Amniotic epithelial cell (primary cell): Measurements from ENCODE around the gene RAB9B.

Experiments
- DNase-seq: peaks from one replicate; pipeline ENCODE4 v3.0.0-alpha.2; 2010; ENCODE audit warnings: low read depth

The RAB9B gene

DNA sequence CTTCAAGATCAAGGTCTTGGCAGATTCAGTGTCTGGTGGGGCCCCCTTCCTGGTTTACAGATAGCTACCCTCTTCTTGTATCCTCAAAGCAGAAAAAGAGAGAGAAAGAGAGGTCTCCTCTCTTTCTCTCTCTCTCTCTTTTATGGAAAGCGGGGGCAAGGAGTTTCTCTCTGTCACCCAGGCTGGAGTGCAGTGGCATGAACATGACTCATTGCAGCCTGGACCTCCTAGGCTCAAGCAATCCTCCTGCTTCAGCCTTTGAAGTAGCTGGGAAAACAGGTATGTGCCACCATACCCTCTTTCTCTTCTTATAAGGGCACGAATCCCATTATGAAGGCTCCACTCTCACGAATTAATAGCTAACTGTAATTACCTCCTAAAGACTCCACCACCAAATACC, 20.2 kb downstream of the RAB9B start:
- DNase-seq, result no peak

DNA sequence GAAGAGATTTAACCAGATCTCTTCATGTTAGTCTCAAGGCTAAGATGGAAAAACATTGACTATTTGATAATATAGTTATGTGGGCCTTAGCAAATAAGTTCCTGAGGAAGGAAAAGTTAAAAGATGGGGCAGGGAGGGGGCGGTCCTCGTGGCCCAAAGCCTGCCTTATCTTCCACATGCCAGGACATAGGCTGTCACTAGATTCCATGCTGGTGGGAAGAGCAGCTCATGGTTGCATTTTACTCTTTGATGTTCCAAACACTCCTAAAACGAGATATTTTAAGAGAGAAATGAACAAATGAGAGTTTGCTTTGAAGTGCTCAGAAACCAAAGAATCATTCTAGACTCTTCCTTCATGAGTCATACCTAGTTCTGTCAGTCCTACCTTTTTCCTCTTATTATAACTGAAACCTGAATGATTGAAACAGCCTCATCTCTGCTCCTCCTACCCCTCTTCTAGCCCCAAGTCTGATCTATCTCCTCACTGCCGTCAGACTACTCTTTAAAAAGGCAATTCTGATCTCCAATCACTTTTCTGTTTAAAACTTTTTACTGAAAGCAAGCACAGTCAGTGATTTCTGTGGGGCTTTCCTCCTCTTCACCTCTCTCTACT, 25.1 kb downstream of the RAB9B start:
- no peak for DNase-seq

DNA sequence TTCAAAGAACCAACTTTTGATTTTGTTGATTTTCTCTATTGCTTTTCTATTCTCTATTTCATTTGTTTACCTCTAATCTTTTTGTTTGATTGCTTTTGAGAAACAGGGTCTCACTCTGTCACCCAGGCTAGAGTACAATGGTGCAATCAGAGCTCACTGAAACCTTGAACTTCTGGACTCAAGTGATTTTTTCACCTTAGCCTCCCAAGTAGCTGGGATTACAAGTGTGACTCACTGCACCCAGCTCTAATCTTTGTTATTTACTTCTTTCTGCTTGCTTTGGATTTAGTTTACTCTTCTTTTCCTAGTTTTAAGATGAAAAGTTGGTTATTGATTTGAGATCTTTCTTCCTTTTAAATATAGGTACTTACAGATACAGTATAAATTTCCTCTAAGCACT, 26.2 kb downstream of the RAB9B start:
- peak; percentile 11 for DNase-seq

DNA sequence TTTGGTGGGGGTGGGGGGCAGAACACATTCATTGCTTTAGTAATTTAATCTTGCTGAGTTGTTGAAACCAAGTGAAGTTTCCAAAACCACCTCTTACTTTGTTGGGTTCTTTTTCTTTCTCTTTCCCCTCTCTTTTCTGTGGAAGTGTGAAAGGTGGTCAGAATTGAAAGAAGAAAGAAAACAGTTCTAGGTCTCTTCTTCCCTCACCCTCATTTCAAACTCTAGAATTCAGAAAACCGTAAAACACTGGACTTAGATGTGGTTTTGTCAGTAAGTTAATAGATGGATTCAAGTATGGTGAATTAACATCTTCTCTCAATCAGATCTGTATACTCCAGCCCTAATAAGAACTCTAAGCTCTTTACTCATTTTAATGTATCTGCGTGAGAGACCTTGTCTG, 31.7 kb downstream of the RAB9B start:
- DNase-seq, result no peak

DNA sequence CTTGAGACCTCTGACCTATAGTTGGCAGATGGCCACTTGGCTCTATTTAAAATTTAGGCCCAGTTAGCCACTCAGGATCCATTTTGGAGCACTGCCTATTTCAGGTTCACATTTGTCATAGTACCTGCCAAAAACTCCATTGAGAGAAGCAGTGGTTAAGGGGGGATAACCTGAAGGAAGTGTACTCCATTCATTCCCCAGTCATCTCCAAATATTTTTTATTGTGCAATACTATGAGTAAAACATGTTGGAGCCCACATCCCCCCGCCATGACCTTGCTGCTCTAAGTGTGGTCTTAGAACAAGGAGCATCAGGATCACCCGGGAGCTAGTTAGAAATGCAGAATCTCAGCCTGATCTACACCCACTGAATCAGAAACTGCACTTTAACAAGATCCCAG, 34.4 kb downstream of the RAB9B start:
- DNase-seq, result no peak

DNA sequence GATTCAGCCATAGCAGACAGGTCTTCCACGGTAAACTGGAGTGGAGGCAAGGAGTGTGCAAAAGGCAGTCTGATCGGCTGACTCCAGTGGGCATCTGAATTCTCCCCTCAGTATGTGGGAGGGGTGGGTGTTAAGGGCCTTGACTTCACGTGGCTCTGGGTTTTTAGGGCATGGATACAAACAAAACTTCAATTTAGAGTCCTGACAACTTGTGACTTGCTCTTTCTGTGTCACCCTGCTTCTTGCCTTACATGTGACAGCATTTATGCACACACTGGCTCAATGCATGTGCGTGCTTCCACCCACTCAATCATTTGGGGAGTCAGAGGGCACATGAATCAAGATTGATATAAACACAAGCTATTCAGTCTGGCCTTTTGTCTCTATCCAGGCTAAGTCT, 37.9 kb downstream of the RAB9B start:
- no peak for DNase-seq

DNA sequence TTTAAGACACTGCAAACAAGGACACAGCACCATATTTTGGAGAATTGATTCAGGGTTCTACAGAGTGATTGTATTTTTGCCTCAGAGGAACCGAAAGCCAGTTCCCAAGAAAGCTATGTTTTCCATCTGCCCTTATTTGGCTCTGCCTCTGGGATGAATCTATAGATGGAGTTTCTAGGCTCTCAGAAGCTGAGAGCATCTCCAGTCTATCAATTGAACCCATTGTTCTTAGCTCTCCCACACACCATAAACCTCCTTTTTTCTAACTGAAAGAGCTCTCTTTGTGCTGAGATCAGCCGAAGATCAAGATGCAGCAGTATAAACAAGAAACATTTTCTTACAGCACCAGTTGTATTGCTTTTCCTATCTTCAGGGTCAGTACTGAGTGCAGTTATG, 38.5 kb downstream of the RAB9B start:
- DNase-seq, result no peak

DNA sequence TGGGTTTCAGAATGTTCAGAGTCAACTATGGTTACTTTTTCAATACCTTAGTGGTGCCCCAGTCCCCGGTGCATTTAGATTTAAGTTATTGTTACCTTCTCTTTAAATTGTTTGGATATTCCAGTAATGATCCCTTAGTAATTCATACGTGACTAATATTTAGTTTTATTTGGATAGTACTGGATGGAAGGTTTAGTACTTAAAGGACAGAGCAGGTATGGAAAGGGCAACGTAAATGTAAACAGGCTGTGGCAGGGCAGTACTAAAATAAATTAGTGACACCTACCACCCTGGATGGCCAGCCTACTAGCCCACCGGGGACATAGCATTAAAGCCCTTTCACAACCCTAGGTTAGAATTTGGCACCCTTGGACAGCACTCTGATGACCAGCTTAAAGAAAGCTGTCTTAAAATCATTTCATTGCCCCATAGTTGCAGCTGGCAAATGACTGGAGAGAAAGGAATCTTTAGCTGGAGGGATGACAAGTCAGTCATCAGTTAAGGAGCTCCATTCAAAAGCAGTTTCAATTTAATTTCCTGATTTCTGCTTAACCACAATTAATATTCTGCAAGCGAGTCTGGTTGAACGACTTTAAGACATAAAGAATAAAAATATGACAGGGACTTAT, 39.0 kb downstream of the RAB9B start:
- peak; percentile 37 for DNase-seq

DNA sequence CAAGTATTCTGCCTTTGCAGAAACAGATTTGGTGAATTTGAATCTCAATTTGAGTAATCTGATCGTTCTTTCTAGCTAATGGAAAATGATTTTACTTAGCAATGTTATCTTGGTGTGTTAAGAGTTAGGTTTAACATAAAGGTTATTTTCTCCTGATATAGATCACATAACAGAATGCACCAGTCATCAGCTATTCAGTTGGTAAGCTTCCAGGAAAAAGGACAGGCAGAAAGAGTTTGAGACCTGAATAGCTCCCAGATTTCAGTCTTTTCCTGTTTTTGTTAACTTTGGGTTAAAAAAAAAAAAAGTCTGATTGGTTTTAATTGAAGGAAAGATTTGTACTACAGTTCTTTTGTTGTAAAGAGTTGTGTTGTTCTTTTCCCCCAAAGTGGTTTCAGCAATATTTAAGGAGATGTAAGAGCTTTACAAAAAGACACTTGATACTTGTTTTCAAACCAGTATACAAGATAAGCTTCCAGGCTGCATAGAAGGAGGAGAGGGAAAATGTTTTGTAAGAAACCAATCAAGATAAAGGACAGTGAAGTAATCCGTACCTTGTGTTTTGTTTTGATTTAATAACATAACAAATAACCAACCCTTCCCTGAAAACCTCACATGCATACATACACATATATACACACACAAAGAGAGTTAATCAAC, 40.1 kb downstream of the RAB9B start:
- DNase-seq, result no peak

DNA sequence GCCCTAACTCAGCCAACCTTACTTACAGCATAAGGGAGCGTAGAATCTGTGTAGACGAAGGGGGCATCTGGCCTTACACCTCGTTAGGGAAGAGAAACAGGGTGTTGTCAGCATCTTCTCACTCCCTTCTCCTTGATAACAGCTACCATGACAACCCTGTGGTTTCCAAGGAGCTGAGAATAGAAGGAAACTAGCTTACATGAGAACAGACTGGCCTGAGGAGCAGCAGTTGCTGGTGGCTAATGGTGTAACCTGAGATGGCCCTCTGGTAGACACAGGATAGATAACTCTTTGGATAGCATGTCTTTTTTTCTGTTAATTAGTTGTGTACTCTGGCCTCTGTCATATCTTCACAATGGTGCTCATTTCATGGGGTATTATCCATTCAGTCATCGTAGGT, 40.8 kb downstream of the RAB9B start:
- no peak for DNase-seq

DNA sequence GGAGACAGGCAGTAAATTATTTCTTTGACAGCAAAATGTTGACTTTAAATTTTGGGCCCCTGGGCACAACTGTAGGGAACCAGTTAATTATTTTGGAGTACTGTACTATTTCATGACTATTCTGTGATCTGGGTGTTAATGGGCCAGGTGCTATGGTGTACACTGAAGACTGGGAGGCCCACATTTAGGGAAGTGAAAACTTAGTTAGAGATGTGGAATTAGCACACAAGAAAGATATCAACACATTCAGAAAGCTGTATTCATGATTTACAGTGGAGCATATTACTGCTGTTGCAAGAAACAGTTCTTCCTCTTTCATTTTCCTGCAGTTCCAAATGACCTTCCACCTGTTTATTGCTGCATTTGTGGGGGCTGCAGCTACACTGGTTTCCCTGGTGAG, 43.1 kb downstream of the RAB9B start:
- no peak for DNase-seq

DNA sequence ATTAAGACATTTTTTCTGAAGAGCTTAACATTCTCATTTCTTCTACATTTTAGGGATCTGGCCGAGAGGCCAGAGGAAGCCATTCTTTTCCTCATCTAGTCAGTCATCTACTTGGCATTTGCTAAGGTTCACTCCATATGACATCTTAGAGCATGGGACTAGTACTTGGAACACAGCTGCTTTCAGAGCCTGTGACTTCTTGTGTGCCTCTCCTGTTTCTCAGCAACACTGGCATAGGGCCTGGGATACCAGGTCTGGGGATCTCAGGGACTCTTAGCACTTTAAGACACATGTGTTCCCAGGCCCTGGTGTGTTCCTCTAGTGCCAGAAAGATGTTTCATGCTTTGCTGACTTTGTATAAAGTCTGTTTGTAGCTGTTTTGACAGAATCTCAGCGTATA, 48.1 kb downstream of the RAB9B start:
- DNase-seq, result no peak

DNA sequence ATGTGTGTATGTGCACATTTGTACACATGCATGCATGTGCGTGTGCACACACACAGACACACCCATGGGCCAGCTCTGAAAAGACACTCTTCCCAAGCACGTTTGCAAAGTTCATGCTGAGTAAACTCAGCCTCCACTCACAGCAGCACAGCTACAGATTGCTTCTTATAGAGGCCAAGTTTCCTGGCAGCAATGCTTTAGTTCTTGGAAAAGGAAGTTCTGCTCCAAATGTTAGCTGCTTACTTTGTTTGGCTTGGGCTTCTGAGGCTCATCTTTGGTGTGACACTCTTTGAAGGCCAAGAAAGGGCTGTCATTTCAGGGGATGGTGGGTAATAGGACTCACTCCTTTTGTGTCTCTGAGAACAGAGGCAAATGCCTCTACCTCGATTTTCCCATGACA, 48.9 kb downstream of the RAB9B start:
- no peak for DNase-seq

DNA sequence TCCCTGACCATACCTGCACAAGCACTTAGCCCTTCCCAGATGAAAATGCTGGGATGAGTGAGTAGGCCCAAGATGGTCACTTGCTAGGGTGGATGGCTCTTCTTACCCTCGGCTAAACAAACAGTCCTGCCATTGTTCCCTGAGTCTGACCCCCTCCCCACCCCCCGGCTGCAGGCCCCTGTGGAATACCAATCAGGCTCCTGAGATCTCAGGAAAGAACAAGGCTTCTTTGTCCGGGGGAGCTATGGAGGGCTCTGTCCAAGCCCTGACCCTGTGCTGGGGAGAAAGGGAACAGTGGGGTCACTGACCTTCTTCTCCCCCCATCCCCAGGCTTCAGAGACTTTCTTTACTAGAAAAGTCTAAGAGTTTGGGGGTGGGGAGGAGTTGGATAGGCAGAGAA, 49.4 kb downstream of the RAB9B start:
- DNase-seq, result no peak

DNA sequence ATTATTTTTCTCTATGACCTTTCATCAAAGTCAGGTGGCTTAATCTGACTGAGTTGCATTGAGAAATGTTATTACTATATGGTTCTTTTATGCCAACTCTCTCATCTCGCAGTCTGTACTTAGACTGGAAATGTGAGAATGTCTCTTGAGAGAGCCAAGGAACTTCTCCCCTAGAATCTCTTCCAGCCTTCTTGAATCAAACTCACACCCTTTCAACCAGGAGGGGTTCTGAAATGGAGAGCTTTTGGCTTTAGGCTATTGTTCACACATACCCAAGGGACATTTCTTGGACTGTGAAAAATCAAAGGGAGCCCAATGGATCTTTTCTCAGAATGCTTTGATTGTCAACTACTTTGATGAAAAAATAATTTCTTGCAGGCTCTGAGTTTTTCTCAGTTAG, 50.4 kb downstream of the RAB9B start:
- DNase-seq, result no peak

DNA sequence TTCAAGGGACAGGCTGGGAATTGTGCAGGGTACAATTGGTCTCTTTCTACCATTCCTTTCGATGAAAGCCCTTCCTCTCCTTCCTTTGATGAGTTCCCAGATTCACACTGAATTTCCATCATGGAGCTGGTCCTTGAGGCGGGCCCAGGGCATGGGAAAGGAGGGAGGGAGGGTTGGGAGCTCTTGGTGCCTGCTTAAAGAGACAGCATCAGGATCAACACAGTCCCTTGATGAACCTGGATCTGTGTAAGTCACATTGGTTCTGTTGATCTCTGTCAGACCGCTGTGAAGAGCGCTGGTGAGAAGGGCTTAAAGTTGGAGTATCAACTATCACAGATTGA, 51.0 kb downstream of the RAB9B start:
- DNase-seq, result no peak

DNA sequence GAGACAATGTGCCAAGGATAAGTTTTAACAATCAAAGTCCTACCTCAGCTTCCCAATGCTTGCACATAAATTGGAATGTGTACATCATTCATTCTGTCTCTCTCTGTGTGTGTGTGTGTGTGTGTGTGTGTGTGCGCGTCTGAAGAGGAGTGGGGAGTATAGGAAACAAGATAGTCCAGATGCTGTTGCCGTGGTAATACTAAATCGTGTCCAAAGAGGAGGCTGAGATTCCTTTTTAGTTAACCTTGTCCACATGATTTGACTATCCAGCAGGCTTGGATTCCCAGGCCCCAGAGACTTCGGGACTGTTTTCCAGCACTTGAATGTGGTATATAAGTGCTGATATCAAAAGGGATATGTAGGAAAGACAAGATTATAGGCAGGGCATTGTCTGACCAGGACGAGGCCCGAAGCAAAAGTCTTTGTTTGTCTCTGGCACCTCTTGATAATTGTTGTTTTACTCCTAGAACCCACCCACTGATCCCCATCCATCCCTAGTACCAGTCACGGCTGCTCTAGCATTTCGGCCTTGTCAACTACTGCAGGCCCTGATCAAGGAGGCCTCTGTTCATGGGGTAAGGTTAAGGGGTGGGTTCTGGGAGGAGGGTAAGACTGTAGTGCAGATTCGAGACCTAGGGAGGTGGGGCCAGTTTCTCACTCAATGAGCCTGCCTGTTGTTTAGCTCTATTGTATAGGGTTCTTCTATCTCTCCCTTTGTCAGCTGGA, 51.6 kb downstream of the RAB9B start:
- no peak for DNase-seq

DNA sequence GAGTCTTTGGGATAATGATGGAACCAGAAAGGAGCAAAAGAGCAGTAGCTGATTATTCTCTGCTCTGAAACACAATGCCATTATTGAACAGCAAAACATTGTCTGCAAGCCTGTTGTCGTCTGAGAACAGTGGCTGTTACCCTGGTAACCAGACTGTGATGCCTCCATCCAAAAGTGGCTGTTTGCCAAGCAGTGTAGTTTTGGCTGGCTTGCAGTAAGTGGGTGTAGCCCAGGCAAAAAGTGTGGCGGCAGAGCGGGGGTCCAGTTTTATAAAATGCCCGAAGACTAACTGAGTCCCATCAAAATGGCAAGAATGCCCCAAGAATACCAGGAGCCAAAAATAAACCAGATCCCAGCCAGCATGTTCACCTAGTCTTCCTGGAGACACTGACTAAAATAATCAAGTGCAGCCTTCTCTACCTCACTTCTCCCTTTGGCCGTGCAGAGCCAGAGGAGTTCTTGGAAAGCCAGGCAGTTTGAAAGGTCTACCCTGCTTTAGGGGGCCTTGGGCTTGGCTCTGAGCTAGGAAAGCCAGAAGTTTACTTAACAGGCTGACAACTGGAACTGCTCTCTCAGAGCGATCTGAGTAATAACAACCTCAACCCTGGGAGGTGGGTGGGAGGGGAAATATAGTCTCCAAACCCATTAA, 52.8 kb downstream of the RAB9B start:
- DNase-seq, result no peak

DNA sequence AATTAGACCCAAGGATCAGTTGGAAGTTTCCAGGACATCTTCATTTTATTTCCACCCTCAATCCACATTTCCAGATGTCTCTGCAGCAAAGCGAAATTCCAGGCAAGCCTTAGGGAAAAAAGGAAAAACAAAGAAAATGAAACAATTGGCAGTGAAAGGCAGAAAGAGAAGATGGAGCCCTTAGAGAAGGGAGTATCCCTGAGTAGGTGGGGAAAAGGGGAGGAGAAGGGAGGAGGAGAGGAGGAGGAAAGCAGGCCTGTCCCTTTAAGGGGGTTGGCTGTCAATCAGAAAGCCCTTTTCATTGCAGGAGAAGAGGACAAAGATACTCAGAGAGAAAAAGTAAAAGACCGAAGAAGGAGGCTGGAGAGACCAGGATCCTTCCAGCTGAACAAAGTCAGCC, 55.5 kb downstream of the RAB9B start, which contains the start of gene PLP1:
Gene PLP1, plus strand, starts transcription at position 295 of the 400 bp plus-strand sequence. CDS start 156 bp downstream, outside the sequence.
- DNase-seq, result no peak

DNA sequence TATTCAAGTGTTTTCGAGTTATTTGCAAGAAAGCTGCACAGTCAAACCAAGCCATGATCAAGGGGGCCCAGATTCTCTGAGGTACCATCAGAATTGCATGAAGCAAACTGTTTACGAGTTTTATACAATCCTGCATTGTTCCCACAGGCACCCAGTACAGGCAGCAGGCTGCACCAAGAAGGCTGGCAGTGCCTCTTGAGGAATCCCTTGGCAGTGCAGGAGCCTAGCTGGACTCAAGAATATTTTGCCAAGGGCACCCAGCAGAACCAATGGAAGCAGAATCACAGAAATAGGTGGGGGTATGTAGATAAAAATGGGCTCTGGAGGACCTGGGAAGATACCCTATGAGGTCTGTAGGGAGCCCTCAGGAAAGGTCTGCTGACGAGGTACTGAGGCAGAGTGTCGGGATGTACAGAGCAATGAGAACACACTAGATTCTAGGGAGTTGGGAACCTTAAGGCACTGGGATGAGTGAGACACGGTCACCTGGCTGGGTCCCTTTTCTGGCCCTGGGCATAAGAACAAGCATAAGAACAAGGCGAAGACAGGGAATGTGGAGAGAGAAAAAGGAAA, 57.9 kb downstream of the RAB9B start:
- DNase-seq, result peak; percentile 44

DNA sequence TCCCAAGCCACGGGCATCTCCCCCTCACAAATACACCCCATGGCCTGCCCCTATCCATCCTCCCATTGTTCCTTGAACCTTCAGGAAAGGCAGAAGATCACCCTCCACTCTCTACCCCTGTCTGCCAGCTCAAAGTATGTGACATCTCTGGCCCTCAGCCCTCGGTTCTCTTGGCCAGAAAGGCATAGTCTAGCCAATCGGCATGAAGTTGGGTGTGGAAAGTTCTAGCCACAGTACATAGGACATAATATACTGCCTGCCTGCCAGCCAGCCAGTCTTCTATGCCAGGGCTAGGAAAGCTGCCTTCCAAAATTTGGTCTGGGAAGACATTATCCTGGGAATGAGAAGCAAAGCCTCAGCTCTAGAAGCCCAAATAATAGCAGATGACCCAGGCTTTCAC, 58.6 kb downstream of the RAB9B start:
- DNase-seq, result no peak
